HG02870 (cell line): Measurements from ENCODE around the gene NARF.
"Not testable (repeated sequence)": the region's sequence is repeated elsewhere in the genome, so short reads cannot be mapped to it uniquely, and the experiment has no call there.

ENCODE experiments used
- ATAC-seq: cut with Tn5 transposase; IDR thresholded peaks from one replicate; pipeline ENCODE4 v1.9.1; 2021; ENCODE audit warnings: mild to moderate bottlenecking, moderate library complexity; ENCODE audit not compliant: unreplicated experiment

NARF gene

GRCh38 chr17:82458179-82458884, at the start of gene NARF:
Gene NARF, plus strand, starts transcription at chr17:82458741. Its CDS starts 63 bp downstream, at chr17:82458804.
- peak; percentile 91 for ATAC-seq

- no peak for ATAC-seq
These were observed 49.6 kb upstream of the NARF start for GRCh38 chr17:82408938-82409318.

- no peak for ATAC-seq
These were observed 48.4 kb upstream of the NARF start for GRCh38 chr17:82410014-82410716.

GRCh38 chr17:82411396-82412053, 47.0 kb upstream of the NARF start:
- no peak for ATAC-seq

GRCh38 chr17:82412081-82412480, 46.5 kb upstream of the NARF start:
- not testable (repeated sequence) for ATAC-seq

GRCh38 chr17:82412535-82413520, 45.7 kb upstream of the NARF start:
- ATAC-seq = no peak

GRCh38 chr17:82414548-82415281, 43.8 kb upstream of the NARF start:
- no peak for ATAC-seq

- ATAC-seq = no peak
These were observed 43.2 kb upstream of the NARF start for GRCh38 chr17:82415336-82415735.

GRCh38 chr17:82415786-82416185, 42.8 kb upstream of the NARF start:
- no peak for ATAC-seq

- ATAC-seq = no peak
These were observed 42.3 kb upstream of the NARF start for GRCh38 chr17:82416264-82416663.

GRCh38 chr17:82416771-82417170, 41.8 kb upstream of the NARF start:
- ATAC-seq = no peak

- ATAC-seq = peak; percentile 87
These were observed 40.2 kb upstream of the NARF start, which contains the start of the genes HEXD and OGFOD3 for GRCh38 chr17:82418001-82418986. Gene HEXD, plus strand, starts transcription at chr17:82418347. Its CDS starts 1,453 bp downstream, at chr17:82419800. Gene OGFOD3, minus strand, starts transcription at chr17:82418586. Its CDS starts 101 bp downstream, at chr17:82418485.

- ATAC-seq = no peak
These were observed 39.0 kb upstream of the NARF start for GRCh38 chr17:82419540-82419939.

GRCh38 chr17:82424001-82424862, 34.3 kb upstream of the NARF start:
- ATAC-seq = no peak

- ATAC-seq = no peak
These were observed 33.7 kb upstream of the NARF start for GRCh38 chr17:82424863-82425159.

- ATAC-seq = no peak
These were observed 30.0 kb upstream of the NARF start for GRCh38 chr17:82428546-82428945.

- ATAC-seq = no peak
These were observed 28.7 kb upstream of the NARF start for GRCh38 chr17:82429824-82430223.

GRCh38 chr17:82432017-82432416, 26.5 kb upstream of the NARF start:
- ATAC-seq = no peak
